Ascending aorta (tissue), 2 donors: ENCODE data around the gene ZNF724. TPM values are rescaled to one million over a fixed set of nuclear protein-coding genes. Genes with fewer than 3 reads are reported as not detected.
"Not testable (repeated sequence)": the region's sequence is repeated elsewhere in the genome, so short reads cannot be mapped to it uniquely, and the experiment has no call there.

ENCODE experiments used
- DNase-seq, 2 donors: peaks; one replicate each; pipeline ENCODE4 v3.0.0-alpha.2; 2019; ENCODE audit warnings: low spot score in 2 of 2
- H3K27ac ChIP-seq, 2 donors: fragments of 200-600 bp; sonication (generic); one replicate each; pipeline ENCODE4 v1.5.1; 2016 to 2017; ENCODE audit warnings: mild to moderate bottlenecking in 1 of 2
- H3K27me3 ChIP-seq: fragments of 200-600 bp; sonication (generic); one replicate; pipeline ENCODE4 v1.5.1; 2017
- H3K36me3 ChIP-seq, 2 donors: fragments of 200-600 bp; sonication (generic); one replicate each; pipeline ENCODE4 v1.5.1; 2016
- H3K4me1 ChIP-seq, 2 donors: fragments of 200-600 bp; sonication (generic); one replicate each; pipeline ENCODE4 v1.5.1; 2016 to 2017; ENCODE audit warnings: mild to moderate bottlenecking in 1 of 2
- H3K4me3 ChIP-seq, 2 donors: fragments of 200-600 bp; sonication (generic); one replicate each; pipeline ENCODE4 v1.5.1; 2016 to 2017; ENCODE audit warnings: mild to moderate bottlenecking in 1 of 2
- H3K9me3 ChIP-seq, 2 donors: fragments of 200-600 bp; sonication (generic); one replicate each; pipeline ENCODE4 v1.5.1; 2016
- intact Hi-C: fragments of 100-400 bp; cut with DNase I; formaldehyde crosslinking; loops from one replicate; pipeline ENCODE4 v1.15.1; 2023
- total RNA-seq: library from RNA; depleted of rRNA; stranded (reverse); fragments of >200 nt; gene quantifications from one replicate; pipeline ENCODE4 v1.1.0, GENCODE V29; 2016
- TF ChIP-seq, protein P1 (sequence below), 3 experiments: fragments of 200-600 bp in 2 of 3; fragments of 450-650 bp in 1 of 3; sonication (generic) in 2 of 3; IDR thresholded peaks; one replicate each; pipeline ENCODE4 v1.5.1; 2016 to 2019; ENCODE audit warnings: antibody characterized with exemption in 3 of 3, mild to moderate bottlenecking in 1 of 3, moderate library complexity in 1 of 3

The ZNF724 gene
- total RNA-seq, result not detected

DNA sequence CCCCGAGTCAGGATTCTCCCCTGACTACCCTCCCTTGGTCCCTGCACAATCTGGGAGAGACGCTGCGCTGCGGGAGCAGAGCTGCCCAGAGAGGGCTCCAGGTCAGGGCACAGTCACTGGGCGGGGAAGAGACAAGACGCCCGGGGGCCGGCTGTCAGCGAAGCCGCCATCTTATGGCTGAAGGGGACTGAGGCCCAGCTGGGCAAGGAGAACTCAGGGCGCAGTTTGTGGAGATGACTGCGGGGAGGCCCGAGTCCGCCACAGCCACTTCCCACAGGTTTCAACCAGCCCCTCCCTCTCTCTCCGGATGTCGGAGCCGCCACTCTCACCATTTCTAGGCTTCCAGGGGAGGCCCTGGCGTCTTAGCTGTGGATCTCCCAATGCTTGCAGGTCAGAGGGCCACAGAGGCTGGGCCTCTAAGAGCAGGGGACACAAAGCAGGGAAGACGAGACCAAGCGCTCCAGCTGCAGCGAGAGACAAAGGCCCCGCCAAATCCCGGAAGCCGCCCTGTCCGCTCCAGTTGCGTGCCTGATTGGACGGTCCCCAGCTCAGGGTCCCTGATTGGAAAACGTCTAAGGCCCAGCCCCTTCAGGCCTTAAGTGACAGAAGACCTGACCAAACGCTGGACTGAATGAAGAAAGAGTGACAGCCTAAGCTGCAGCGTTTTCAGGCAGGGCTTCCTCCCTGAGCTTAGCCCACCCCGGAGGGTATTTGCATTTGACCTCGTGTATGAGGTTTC is at the start of gene ZNF724:
TSS of gene ZNF724 (minus strand) at position 484 of the 739 bp plus-strand sequence. CDS start at position 332, 152 bp downstream.
- peak within 1 kb of the TSS; percentile 67 to 88 for H3K4me3 ChIP-seq
- intact Hi-C loops, result loop anchor here (1.0 to 10.0 kb wide), 3 partner anchors 23 to 715 kb away; partner anchors contain the start of gene ZNF675
- H3K27me3 ChIP-seq, result no peaks in the 10 kb centered on the region
- peak within 1 kb of the TSS in 1 of 2 donors; percentile 57 for H3K27ac ChIP-seq
- TF ChIP-seq, protein P1, sequence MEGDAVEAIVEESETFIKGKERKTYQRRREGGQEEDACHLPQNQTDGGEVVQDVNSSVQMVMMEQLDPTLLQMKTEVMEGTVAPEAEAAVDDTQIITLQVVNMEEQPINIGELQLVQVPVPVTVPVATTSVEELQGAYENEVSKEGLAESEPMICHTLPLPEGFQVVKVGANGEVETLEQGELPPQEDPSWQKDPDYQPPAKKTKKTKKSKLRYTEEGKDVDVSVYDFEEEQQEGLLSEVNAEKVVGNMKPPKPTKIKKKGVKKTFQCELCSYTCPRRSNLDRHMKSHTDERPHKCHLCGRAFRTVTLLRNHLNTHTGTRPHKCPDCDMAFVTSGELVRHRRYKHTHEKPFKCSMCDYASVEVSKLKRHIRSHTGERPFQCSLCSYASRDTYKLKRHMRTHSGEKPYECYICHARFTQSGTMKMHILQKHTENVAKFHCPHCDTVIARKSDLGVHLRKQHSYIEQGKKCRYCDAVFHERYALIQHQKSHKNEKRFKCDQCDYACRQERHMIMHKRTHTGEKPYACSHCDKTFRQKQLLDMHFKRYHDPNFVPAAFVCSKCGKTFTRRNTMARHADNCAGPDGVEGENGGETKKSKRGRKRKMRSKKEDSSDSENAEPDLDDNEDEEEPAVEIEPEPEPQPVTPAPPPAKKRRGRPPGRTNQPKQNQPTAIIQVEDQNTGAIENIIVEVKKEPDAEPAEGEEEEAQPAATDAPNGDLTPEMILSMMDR (IDR thresholded peaks at IDR 0.05), result no peak
- no peaks in the 10 kb centered on the region for H3K36me3 ChIP-seq
- H3K9me3 ChIP-seq, result no peaks in the 10 kb centered on the region
- peak; percentile 69 to 94 for DNase-seq
- peaks cover 6 to 7% of the 10 kb centered on the region in 2 donors for H3K4me1 ChIP-seq

DNA sequence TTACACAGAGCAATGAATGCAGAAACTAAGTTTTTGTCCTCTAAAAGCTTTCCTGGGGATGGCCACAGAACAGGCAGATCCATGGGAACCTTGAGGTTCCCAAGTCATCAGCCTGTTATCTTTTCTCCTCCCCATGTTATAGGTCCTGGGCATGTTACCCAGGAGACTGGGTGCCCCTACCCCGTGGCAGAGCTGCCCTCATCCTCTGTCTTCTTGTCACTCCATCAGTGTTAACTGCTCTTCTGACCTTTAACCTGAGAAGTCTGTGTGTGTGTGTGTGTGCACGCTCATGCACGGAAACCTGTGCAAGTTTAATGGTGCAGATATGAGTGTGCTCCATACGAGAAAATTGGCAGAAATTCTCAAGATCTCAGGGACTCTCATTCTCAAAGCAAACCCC is 43.9 kb upstream of the ZNF724 start:
- no peak for DNase-seq
- no peaks in the 10 kb centered on the region for H3K27me3 ChIP-seq
- TF ChIP-seq, protein P1 (IDR thresholded peaks at IDR 0.05), result no peak
- H3K27ac ChIP-seq, result no peak overlapping the region
- H3K4me1 ChIP-seq, result no peaks in the 10 kb centered on the region
- no peaks in the 10 kb centered on the region for H3K9me3 ChIP-seq
- H3K36me3 ChIP-seq, result no peaks in the 10 kb centered on the region
- no peak overlapping the region for H3K4me3 ChIP-seq
- intact Hi-C loops, result no loop called here

DNA sequence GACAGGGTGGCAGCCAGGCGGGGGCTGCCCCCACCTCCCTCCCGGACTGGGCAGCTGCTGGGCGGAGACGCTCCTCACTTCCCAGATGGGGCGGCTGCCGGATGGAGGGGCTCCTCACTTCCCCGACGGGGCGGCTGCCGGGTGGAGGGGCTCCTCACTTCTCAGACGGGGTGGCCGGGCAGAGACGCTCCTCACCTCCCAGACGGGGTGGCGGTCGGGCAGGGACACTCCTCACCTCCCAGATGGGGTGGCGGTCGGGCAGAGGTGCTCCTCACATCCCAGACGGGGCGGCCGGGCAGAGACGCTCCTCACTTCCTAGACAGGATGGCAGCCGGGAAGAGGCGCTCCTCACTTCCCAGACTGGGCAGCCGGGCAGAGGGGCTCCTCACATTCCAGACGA is 39.8 kb upstream of the ZNF724 start:
- H3K4me1 ChIP-seq, H3K4me3 ChIP-seq, H3K27ac ChIP-seq, H3K36me3 ChIP-seq, intact Hi-C loops, H3K27me3 ChIP-seq, DNase-seq, H3K9me3 ChIP-seq: not testable (repeated sequence)

DNA sequence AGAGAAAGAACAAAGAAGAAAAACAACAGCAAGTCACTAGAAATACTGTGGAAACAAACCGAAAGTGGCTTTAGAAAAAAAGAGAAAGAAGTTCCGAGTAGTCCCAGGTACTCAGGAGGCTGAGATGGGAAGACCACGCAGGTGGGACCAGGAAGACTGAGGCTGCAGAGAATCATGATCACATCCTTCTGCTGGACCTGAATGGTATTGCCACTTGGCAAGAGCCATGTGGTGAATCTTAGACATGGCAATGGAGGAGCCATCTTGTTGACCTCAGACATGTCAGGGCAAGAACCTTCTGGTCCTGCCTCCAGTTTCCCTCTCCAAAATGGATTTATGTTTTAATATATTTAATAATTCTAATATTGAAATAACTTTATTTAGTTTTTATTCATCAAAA is 37.4 kb upstream of the ZNF724 start:
- TF ChIP-seq, protein P1 (IDR thresholded peaks at IDR 0.05), result no peak
- no peak overlapping the region for H3K27ac ChIP-seq
- H3K9me3 ChIP-seq, result no peaks in the 10 kb centered on the region
- no peaks in the 10 kb centered on the region for H3K4me1 ChIP-seq
- no peak for DNase-seq
- no peaks in the 10 kb centered on the region for H3K36me3 ChIP-seq
- H3K27me3 ChIP-seq, result no peaks in the 10 kb centered on the region
- H3K4me3 ChIP-seq, result no peak overlapping the region
- intact Hi-C loops, result no loop called here

DNA sequence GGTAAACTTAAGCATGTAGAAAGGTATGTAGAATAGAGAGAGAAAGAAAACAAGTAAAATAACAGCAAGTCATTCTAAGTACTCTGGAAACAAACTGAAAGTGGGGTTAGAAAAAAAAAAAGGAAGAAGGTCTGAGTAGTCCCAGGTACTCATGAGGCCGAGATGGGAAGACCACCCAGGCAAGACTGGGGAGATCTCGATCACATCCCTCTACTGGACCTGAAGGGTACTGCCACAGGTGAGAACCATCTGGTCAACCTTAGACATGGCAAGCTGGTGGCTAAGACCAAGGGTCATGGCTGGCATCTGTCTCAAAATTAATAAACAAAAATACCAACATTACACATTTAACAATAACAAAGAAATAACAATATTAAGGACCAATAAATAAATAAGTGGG is 36.3 kb upstream of the ZNF724 start:
- no peaks in the 10 kb centered on the region for H3K36me3 ChIP-seq
- DNase-seq, result no peak
- no peak overlapping the region for H3K27ac ChIP-seq
- H3K4me1 ChIP-seq, result no peaks in the 10 kb centered on the region
- intact Hi-C loops, result no loop called here
- H3K4me3 ChIP-seq, result no peak overlapping the region
- no peaks in the 10 kb centered on the region for H3K27me3 ChIP-seq
- TF ChIP-seq, protein P1 (IDR thresholded peaks at IDR 0.05), result no peak
- H3K9me3 ChIP-seq, result no peaks in the 10 kb centered on the region

DNA sequence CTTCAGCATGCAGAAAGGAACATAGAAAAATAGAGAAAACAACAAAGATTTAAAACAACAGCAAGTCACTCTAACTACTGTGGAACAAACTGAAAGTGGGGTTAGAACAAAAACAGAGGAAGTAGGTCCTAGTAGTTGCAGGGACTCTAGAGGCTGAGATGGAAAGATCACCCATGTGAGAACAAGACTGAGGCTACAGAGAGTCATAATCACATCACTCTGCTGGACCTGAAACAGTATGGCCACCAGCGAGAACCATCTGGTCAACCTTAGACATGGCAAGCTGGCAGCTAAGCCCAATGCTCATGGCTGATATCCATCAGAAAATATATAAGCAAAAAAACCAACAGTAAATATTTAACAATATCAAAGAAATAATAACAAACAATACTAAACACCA is 35.8 kb upstream of the ZNF724 start:
- Histone ChIP-seq H3K36me3 (no peaks in the 10 kb centered on the region), H3K4me3 (no peak overlapping the region), H3K9me3 (no peaks in the 10 kb centered on the region), H3K27ac (no peak overlapping the region), H3K4me1 (no peaks in the 10 kb centered on the region), H3K27me3 (no peaks in the 10 kb centered on the region)
- intact Hi-C loops, result no loop called here
- DNase-seq, result no peak
- TF ChIP-seq, protein P1 (IDR thresholded peaks at IDR 0.05), result no peak

DNA sequence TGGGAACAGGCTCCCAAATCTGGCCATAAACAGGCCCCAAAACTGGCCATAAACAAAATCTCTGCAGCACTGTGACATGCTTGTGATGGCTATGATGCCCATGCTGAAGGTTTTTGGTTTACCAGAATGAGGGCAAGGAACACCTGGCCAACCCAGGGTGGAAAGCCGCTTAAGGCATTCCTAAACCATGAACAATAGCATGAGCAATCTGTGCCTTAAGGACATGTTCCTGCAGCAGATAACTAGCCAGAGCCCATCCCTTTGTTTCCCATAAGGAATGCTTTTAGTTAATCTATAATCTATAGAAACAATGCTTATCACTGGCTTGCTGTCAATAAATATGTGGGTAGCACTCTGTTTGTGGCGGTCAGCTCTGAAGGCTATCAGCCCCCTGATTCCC is 35.1 kb upstream of the ZNF724 start:
- H3K4me1 ChIP-seq, H3K36me3 ChIP-seq, H3K27ac ChIP-seq, H3K9me3 ChIP-seq, H3K27me3 ChIP-seq, DNase-seq, H3K4me3 ChIP-seq, intact Hi-C loops: not testable (repeated sequence)
